HG03520 (cell line): ENCODE data around the gene UBXN6.

Experiments
- ATAC-seq: cut with Tn5 transposase; IDR thresholded peaks from one replicate; pipeline ENCODE4 v1.9.1; 2021; ENCODE audit warnings: mild to moderate bottlenecking, moderate library complexity; ENCODE audit not compliant: unreplicated experiment

The UBXN6 gene

GRCh38 chr19:4456843-4457653 is 546 bp downstream of the UBXN6 start:
- ATAC-seq = no peak

GRCh38 chr19:4456476-4456842 is 1.1 kb downstream of the UBXN6 start:
- no peak for ATAC-seq

GRCh38 chr19:4455719-4456475 is 1.7 kb downstream of the UBXN6 start:
- ATAC-seq = no peak

- no peak for ATAC-seq
Observed at GRCh38 chr19:4454747-4455718, 2.6 kb downstream of the UBXN6 start.

- ATAC-seq = no peak
Observed at GRCh38 chr19:4453232-4454179, 4.1 kb downstream of the UBXN6 start.

GRCh38 chr19:4452230-4452990 is 5.2 kb downstream of the UBXN6 start:
- ATAC-seq = no peak

- ATAC-seq = no peak
Observed at GRCh38 chr19:4449639-4450028, 8.0 kb downstream of the UBXN6 start.

- no peak for ATAC-seq
Observed at GRCh38 chr19:4449022-4449638, 8.5 kb downstream of the UBXN6 start.

- ATAC-seq = no peak
Observed at GRCh38 chr19:4448147-4448985, 9.2 kb downstream of the UBXN6 start.

- no peak for ATAC-seq
Observed at GRCh38 chr19:4447327-4448146, 10.1 kb downstream of the UBXN6 start.

- no peak for ATAC-seq
Observed at GRCh38 chr19:4446704-4447200, 10.8 kb downstream of the UBXN6 start.

GRCh38 chr19:4445963-4446703 is 11.5 kb downstream of the UBXN6 start:
- no peak for ATAC-seq

GRCh38 chr19:4444765-4445741 is 12.5 kb downstream of the UBXN6 start:
- ATAC-seq = no peak

GRCh38 chr19:4443966-4444764 is 13.4 kb downstream of the UBXN6 start:
- ATAC-seq = no peak
